ENCODE measurements around the gene TBP.

- TF ChIP-seq CTCF (IDR thresholded peaks at IDR 0.05; ENCODE audit: borderline replicate concordance, extremely low read depth, low read length, poor library complexity, severe bottlenecking) (no peak), EZH2 (IDR thresholded peaks at IDR 0.05; ENCODE audit: borderline replicate concordance, low read depth, low read length, severe bottlenecking) (no peak)
Observed at GRCh38 chr6:170554796-170555137, 598 bp downstream of the TBP start.
